Cardiac ventricle fibroblast (primary cell): ENCODE measurements around the gene WDR7. TPM values are rescaled to one million over a fixed set of nuclear protein-coding genes. Genes with fewer than 3 reads are reported as not detected.

Experiments used
- total RNA-seq: library from RNA; depleted of rRNA; stranded (reverse); fragments of >200 nt; gene quantifications from 2 replicates; pipeline ENCODE4 v1.2.3, GENCODE V29; 2015

The WDR7 gene
- total RNA-seq, result 6.7 and 9.9 TPM in 2 replicates

GRCh38 chr18:56650944-56651770 lies at the start of gene WDR7:
TSS of gene WDR7 (plus strand) at chr18:56651359. CDS start at chr18:56672516, 21,157 bp downstream.

GRCh38 chr18:56638232-56639103 lies 12.7 kb upstream of the WDR7 start, which contains the start of gene TXNL1:
TSS of gene TXNL1 (minus strand) at chr18:56638592. CDS start at chr18:56638440, 152 bp downstream.

Other genes starting within 250 kb of the WDR7 start
- gene TXNL1, start 12.8 kb upstream of the WDR7 start, total RNA-seq, result 61.5 and 65.4 TPM in 2 replicates